ENCODE measurements around the gene PLXNA2. TPM values are rescaled to one million over a fixed set of nuclear protein-coding genes. Genes with fewer than 3 reads are reported as not detected.

PLXNA2 gene
- total RNA-seq, 1 experiment from 2014 or later, result 8.7 TPM

- no peak for DNase-seq (ENCODE audit: low read depth in 1 of 2, low spot score in 2 of 2)
- no peaks in the 10 kb centered on the region for H3K4me1 ChIP-seq (replicated peaks)
- H3K36me3 ChIP-seq, result peaks cover 80% of the 10 kb centered on the region
- no peak overlapping the region for H3K27ac ChIP-seq
- no peaks in the 10 kb centered on the region for H3K9me3 ChIP-seq (replicated peaks)
- no peak overlapping the region for H3K4me3 ChIP-seq
- H3K27me3 ChIP-seq (replicated peaks), result no peaks in the 10 kb centered on the region
Measured at GRCh38 chr1:208043691-208044181, 200.4 kb downstream of the PLXNA2 start.

- Histone ChIP-seq H3K9me3 (replicated peaks) (no peaks in the 10 kb centered on the region), H3K27me3 (replicated peaks) (no peaks in the 10 kb centered on the region), H3K36me3 (peaks cover 86% of the 10 kb centered on the region), H3K4me3 (no peak overlapping the region), H3K4me1 (replicated peaks) (no peaks in the 10 kb centered on the region), H3K27ac (no peak overlapping the region)
- no peak for DNase-seq (ENCODE audit: low read depth in 1 of 2, low spot score in 2 of 2)
Measured at GRCh38 chr1:208042868-208043267, 201.3 kb downstream of the PLXNA2 start.

- DNase-seq (ENCODE audit: low read depth in 1 of 2, low spot score in 2 of 2), result no peak
- H3K27ac ChIP-seq, result no peak overlapping the region
- H3K27me3 ChIP-seq (replicated peaks), result no peaks in the 10 kb centered on the region
- H3K4me1 ChIP-seq (replicated peaks), result no peaks in the 10 kb centered on the region
- H3K36me3 ChIP-seq, result peaks cover 80% of the 10 kb centered on the region
- no peaks in the 10 kb centered on the region for H3K9me3 ChIP-seq (replicated peaks)
- no peak overlapping the region for H3K4me3 ChIP-seq
Measured at GRCh38 chr1:208042041-208042615, 202.1 kb downstream of the PLXNA2 start.

GRCh38 chr1:208041505-208041904 lies 202.7 kb downstream of the PLXNA2 start:
- DNase-seq (ENCODE audit: low read depth in 1 of 2, low spot score in 2 of 2), result no peak
- Histone ChIP-seq H3K4me1 (replicated peaks) (no peaks in the 10 kb centered on the region), H3K36me3 (peaks cover 78% of the 10 kb centered on the region), H3K27ac (no peak overlapping the region), H3K9me3 (replicated peaks) (no peaks in the 10 kb centered on the region), H3K4me3 (no peak overlapping the region), H3K27me3 (replicated peaks) (no peaks in the 10 kb centered on the region)

GRCh38 chr1:208040821-208041297 lies 203.3 kb downstream of the PLXNA2 start:
- Histone ChIP-seq H3K36me3 (peaks cover 77% of the 10 kb centered on the region), H3K9me3 (replicated peaks) (no peaks in the 10 kb centered on the region), H3K27ac (no peak overlapping the region), H3K27me3 (replicated peaks) (no peaks in the 10 kb centered on the region), H3K4me3 (no peak overlapping the region), H3K4me1 (replicated peaks) (no peaks in the 10 kb centered on the region)
- no peak for DNase-seq (ENCODE audit: low read depth in 1 of 2, low spot score in 2 of 2)

- Histone ChIP-seq H3K4me3 (no peak overlapping the region), H3K9me3 (replicated peaks) (no peaks in the 10 kb centered on the region), H3K27me3 (replicated peaks) (no peaks in the 10 kb centered on the region), H3K4me1 (replicated peaks) (no peaks in the 10 kb centered on the region), H3K27ac (no peak overlapping the region), H3K36me3 (peaks cover 68% of the 10 kb centered on the region)
- no peak for DNase-seq (ENCODE audit: low read depth in 1 of 2, low spot score in 2 of 2)
Measured at GRCh38 chr1:208039536-208040332, 204.4 kb downstream of the PLXNA2 start.

- Histone ChIP-seq H3K4me1 (replicated peaks) (no peaks in the 10 kb centered on the region), H3K27me3 (replicated peaks) (no peaks in the 10 kb centered on the region), H3K27ac (no peak overlapping the region), H3K9me3 (replicated peaks) (no peaks in the 10 kb centered on the region), H3K4me3 (no peak overlapping the region), H3K36me3 (peaks cover 69% of the 10 kb centered on the region)
- DNase-seq (ENCODE audit: low read depth in 1 of 2, low spot score in 2 of 2), result no peak
Measured at GRCh38 chr1:208038303-208038702, 205.9 kb downstream of the PLXNA2 start.

GRCh38 chr1:208036918-208037766 lies 207.0 kb downstream of the PLXNA2 start:
- Histone ChIP-seq H3K4me3 (no peak overlapping the region), H3K27ac (no peak overlapping the region), H3K27me3 (replicated peaks) (no peaks in the 10 kb centered on the region), H3K36me3 (peaks cover 67% of the 10 kb centered on the region), H3K4me1 (replicated peaks) (no peaks in the 10 kb centered on the region), H3K9me3 (replicated peaks) (no peaks in the 10 kb centered on the region)
- no peak for DNase-seq (ENCODE audit: low read depth in 1 of 2, low spot score in 2 of 2)

GRCh38 chr1:208036106-208036808 lies 207.9 kb downstream of the PLXNA2 start:
- H3K27me3 ChIP-seq (replicated peaks), result no peaks in the 10 kb centered on the region
- DNase-seq (ENCODE audit: low read depth in 1 of 2, low spot score in 2 of 2), result no peak
- H3K4me1 ChIP-seq (replicated peaks), result no peaks in the 10 kb centered on the region
- no peak overlapping the region for H3K27ac ChIP-seq
- no peaks in the 10 kb centered on the region for H3K9me3 ChIP-seq (replicated peaks)
- H3K36me3 ChIP-seq, result peaks cover 68% of the 10 kb centered on the region
- H3K4me3 ChIP-seq, result no peak overlapping the region

GRCh38 chr1:208034135-208034534 lies 210.0 kb downstream of the PLXNA2 start:
- H3K27ac ChIP-seq, result no peak overlapping the region
- no peaks in the 10 kb centered on the region for H3K27me3 ChIP-seq (replicated peaks)
- H3K36me3 ChIP-seq, result peaks cover 58% of the 10 kb centered on the region
- H3K4me3 ChIP-seq, result no peak overlapping the region
- no peaks in the 10 kb centered on the region for H3K9me3 ChIP-seq (replicated peaks)
- DNase-seq (ENCODE audit: low read depth in 1 of 2, low spot score in 2 of 2), result no peak
- peaks cover 9% of the 10 kb centered on the region for H3K4me1 ChIP-seq (replicated peaks)

GRCh38 chr1:208033236-208033635 lies 210.9 kb downstream of the PLXNA2 start:
- Histone ChIP-seq H3K27ac (no peak overlapping the region), H3K27me3 (replicated peaks) (no peaks in the 10 kb centered on the region), H3K4me3 (no peak overlapping the region), H3K36me3 (peaks cover 56% of the 10 kb centered on the region), H3K9me3 (replicated peaks) (no peaks in the 10 kb centered on the region), H3K4me1 (replicated peaks) (peaks cover 9% of the 10 kb centered on the region)
- DNase-seq (ENCODE audit: low read depth in 1 of 2, low spot score in 2 of 2), result no peak

GRCh38 chr1:208031932-208032320 lies 212.3 kb downstream of the PLXNA2 start:
- no peak overlapping the region for H3K27ac ChIP-seq
- H3K4me1 ChIP-seq (replicated peaks), result peaks cover 9% of the 10 kb centered on the region
- H3K27me3 ChIP-seq (replicated peaks), result no peaks in the 10 kb centered on the region
- no peak overlapping the region for H3K4me3 ChIP-seq
- DNase-seq (ENCODE audit: low read depth in 1 of 2, low spot score in 2 of 2), result no peak
- peaks cover 59% of the 10 kb centered on the region for H3K36me3 ChIP-seq
- H3K9me3 ChIP-seq (replicated peaks), result no peaks in the 10 kb centered on the region

- no peak overlapping the region for H3K27ac ChIP-seq
Measured at GRCh38 chr1:208031316-208031931, 212.8 kb downstream of the PLXNA2 start.

More at GRCh38 chr1:208031316-208031931, 212.8 kb downstream of the PLXNA2 start:
- Histone ChIP-seq H3K4me1 (replicated peaks) (peaks cover 9% of the 10 kb centered on the region), H3K36me3 (peaks cover 57% of the 10 kb centered on the region), H3K27me3 (replicated peaks) (no peaks in the 10 kb centered on the region), H3K4me3 (no peak overlapping the region), H3K9me3 (replicated peaks) (no peaks in the 10 kb centered on the region)
- no peak for DNase-seq (ENCODE audit: low read depth in 1 of 2, low spot score in 2 of 2)

All from SJSA1 (cell line).